IgD-negative memory B cell (primary cell): ENCODE results near the gene TEKTIP1. TPM values are rescaled to one million over a fixed set of nuclear protein-coding genes. Genes with fewer than 3 reads are reported as not detected.
"Not testable (repeated sequence)": the region's sequence is repeated elsewhere in the genome, so short reads cannot be mapped to it uniquely, and the experiment has no call there.

Source experiments
- H3K27ac Mint-ChIP-seq, 3 donors: one replicate each; pipeline ENCODE4 v1.8.0; 2020 to 2022; ENCODE audit warnings: mild to moderate bottlenecking in 3 of 3, mixed read lengths in 3 of 3, moderate library complexity in 1 of 3
- H3K27me3 Mint-ChIP-seq: one replicate; pipeline ENCODE4 v1.8.0; 2021; ENCODE audit warnings: mixed read lengths
- H3K36me3 Mint-ChIP-seq: one replicate; pipeline ENCODE4 v1.8.0; 2020; ENCODE audit warnings: mild to moderate bottlenecking, mixed read lengths
- H3K4me1 Mint-ChIP-seq, 3 donors: one replicate each; pipeline ENCODE4 v1.8.0; 2020 to 2022; ENCODE audit warnings: mixed read lengths in 3 of 3, mild to moderate bottlenecking in 1 of 3
- H3K4me3 Mint-ChIP-seq, 4 donors: one replicate each; pipeline ENCODE4 v1.8.0; 2020 to 2022; ENCODE audit warnings: mild to moderate bottlenecking in 4 of 4, mixed read lengths in 4 of 4, moderate library complexity in 3 of 4
- H3K9me3 Mint-ChIP-seq, 3 donors: one replicate each; pipeline ENCODE4 v1.8.0; 2020 to 2021; ENCODE audit warnings: mixed read lengths in 3 of 3, mild to moderate bottlenecking in 1 of 3
- polyA plus RNA-seq: library from polyadenylated mRNA; unstranded; fragments of 300-500 nt; fragmentation: Illumina TruSeq; gene quantifications from one replicate; pipeline ENCODE4 v1.2.3, GENCODE V29; 2021

The TEKTIP1 gene
- polyA plus RNA-seq, 1 donor from 2014 or later: not detected

DNA sequence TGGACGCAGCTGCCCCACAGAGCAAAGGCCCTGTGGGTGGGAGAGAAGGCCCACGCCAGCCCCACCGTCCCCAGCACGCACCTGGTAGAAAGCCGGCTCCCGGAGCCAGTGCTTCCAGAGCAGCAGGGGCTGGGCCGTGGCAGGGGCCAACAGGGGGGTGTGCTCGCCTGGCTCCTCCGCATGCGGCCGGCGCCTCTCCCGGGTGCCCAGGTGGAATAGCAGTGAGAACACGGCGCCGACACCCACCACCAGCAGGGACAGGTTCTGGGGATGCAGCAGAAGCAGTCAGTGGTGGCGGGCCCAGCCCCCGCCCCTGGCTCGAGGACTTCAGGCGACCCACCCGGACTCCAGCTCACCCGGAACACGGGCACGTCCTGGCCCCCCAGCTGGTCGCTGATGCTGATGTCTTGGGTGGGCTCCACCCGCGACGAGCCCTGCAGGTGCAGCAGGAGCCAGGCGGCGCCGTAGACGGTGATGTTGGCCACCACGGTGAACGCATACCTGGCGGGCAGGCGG is 8.9 kb downstream of the TEKTIP1 start:
- peaks cover 2% of the 10 kb centered on the region for H3K36me3 Mint-ChIP-seq
- H3K27me3 Mint-ChIP-seq: no peaks in the 10 kb centered on the region
- no peaks in the 10 kb centered on the region for H3K9me3 Mint-ChIP-seq
- H3K27ac Mint-ChIP-seq: no peak overlapping the region
- peaks cover 4 to 17% (median 15%) of the 10 kb centered on the region in 3 donors for H3K4me1 Mint-ChIP-seq
- no peak overlapping the region for H3K4me3 Mint-ChIP-seq

DNA sequence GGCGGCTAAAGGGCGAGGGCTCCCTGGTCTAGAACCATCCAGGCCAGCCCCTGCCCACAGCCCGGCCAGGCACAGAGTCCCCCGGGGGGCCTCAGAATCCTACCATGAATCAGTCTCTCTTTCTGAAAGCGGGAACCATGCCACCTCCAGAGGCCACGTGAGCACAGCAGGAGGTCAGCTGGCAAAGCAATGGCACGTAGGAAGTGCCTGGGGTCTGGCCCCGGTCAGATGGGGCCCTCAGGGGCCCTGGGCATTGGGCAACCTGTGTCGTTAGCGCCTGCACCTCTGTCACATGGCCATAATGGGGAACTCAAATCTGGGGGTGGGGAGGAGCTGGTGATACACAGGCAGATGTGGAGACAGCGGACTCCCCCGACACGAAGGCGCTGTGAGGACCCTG is 9.6 kb downstream of the TEKTIP1 start:
- Mint-ChIP-seq H3K27me3 (no peaks in the 10 kb centered on the region), H3K4me1 (peaks cover 9 to 21% (median 20%) of the 10 kb centered on the region in 3 donors), H3K27ac (peak overlapping the region in 1 of 3 donors; percentile 67), H3K4me3 (no peak overlapping the region), H3K9me3 (no peaks in the 10 kb centered on the region), H3K36me3 (peaks cover 2% of the 10 kb centered on the region)

DNA sequence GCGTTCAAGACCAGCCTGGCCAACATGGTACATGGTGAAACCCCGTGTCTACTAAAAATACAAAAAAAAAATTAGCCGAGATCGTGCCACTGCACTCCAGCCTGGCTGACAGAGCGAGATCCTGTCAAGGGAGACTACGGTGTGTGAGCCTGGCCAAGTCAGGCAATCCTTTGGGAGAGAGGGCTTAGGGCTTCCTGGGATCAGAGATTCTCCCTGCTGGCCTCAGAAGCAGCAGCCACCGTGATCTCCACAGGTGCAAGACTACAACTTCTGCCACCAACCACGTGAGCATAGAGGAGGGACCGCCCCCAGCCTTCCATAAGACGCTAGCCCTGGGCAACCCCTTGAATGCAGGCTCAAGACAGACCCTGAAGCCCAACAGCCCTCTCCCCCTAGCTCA is 10.8 kb downstream of the TEKTIP1 start:
- no peak overlapping the region for H3K4me3 Mint-ChIP-seq
- no peaks in the 10 kb centered on the region for H3K27me3 Mint-ChIP-seq
- peaks cover 2% of the 10 kb centered on the region for H3K36me3 Mint-ChIP-seq
- H3K27ac Mint-ChIP-seq: no peak overlapping the region
- no peaks in the 10 kb centered on the region for H3K9me3 Mint-ChIP-seq
- H3K4me1 Mint-ChIP-seq: peaks cover 14 to 28% (median 26%) of the 10 kb centered on the region in 3 donors

DNA sequence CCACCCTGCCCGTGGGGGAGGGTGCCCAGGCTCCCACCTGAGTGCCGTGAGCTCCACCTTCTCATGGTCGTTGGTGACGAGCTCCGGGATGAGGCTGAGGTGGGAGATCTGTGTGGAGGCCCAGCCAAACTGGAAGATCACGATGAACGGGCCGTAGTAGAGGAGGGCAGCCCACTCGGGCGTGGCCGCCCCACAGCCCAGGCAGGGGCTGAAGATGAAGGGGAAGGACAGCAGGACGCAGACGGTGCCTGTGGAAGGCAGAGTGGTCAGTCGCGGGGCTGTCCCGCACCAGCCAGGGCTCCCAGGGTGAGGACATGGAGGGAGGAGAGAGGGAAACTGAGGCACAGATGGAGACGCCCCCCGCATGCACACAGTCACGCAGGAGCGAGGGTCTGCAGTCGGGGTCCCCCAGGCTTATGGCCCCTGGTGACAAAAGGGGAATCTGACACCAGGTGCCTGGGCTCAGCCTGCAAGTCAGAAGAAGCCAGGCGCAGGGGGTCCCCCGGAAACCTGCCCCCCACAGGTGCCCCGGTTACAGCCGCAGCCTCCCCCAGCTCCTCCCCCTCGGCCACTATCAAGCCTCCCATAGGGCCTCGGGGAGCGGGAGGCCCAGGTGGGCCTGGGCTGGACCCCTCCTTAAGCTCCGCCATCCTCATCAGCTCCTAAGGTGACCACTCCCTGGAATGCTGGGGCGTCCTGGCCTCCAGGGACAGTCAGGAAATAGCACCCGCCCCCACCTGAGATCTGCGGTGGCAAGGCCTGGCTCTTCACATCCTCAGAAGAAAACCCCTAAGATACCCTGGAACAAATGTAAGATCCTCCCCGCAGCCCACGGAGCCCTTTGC is 12.2 kb downstream of the TEKTIP1 start:
- Mint-ChIP-seq H3K9me3 (no peaks in the 10 kb centered on the region), H3K27ac (peak overlapping the region in 2 of 3 donors; percentile 88 to 91), H3K4me1 (peaks cover 22 to 30% (median 27%) of the 10 kb centered on the region in 3 donors), H3K36me3 (peaks cover 2% of the 10 kb centered on the region), H3K4me3 (peak overlapping the region in 2 of 4 donors; percentile 68 to 72), H3K27me3 (no peaks in the 10 kb centered on the region)

DNA sequence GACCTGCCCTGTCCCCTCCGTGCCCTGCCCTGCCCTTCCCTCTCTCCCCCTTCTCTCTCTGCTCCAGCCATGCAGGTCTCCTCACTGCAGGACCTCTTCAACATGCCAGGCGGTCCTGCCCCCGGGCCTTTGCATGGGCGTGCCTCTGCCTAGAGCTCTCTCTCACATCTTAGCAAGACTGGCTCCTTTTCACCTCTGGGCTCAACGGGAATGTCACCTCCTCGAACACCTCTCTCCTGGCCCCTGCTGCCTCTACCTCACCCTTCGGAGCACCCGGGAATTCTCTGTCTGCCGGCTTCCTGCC is 12.8 kb downstream of the TEKTIP1 start:
- Mint-ChIP-seq H3K27me3 (no peaks in the 10 kb centered on the region), H3K4me3 (peak overlapping the region in 3 of 4 donors; percentile 54 to 72 (median 68)), H3K9me3 (no peaks in the 10 kb centered on the region), H3K36me3 (peaks cover 2% of the 10 kb centered on the region), H3K27ac (peak overlapping the region in 2 of 3 donors; percentile 88 to 91), H3K4me1 (peaks cover 23 to 35% (median 32%) of the 10 kb centered on the region in 3 donors)

DNA sequence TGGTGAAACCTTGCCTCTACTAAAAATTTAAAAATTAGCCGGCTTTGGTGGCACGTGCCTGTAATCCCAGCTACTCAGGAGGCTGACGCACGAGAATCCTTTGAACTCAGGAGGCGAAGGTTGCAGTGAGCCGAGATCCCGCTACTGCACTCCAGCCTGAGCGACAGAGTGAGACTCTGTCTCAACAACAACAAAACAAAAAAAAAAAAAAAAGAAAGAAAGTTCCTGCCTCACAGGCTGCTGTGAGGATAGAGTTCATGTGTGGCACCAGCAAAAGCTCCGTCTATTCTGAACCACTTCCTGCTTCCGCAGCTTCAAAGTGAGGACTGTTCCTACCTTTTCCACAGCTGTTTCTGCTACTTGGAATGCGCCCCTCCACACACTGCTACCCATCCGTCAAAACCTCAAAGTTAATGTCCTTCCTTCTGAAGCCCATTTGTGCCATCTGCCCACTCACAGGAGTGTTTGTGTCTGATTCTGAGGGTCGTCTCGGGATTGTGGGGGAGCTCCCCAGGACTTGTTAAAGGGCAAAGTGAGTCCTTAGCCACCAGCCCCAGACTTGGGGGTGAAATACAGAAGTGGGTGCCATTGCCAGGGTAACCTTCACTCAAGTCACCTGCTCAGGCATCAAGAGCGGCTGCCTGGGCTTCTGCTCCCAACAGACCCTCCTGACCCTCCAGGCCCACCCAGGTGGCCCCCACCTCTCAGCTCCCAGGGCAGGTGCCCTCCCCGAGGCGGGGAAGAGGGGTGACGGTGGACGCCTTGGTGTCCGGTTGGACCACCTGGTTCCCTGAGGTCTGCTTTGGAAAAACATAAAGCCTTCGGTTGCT is 15.5 kb downstream of the TEKTIP1 start:
- no peaks in the 10 kb centered on the region for H3K27me3 Mint-ChIP-seq
- peak overlapping the region; percentile 71 to 98 (median 88) for H3K4me3 Mint-ChIP-seq
- peaks cover 2% of the 10 kb centered on the region for H3K36me3 Mint-ChIP-seq
- peaks cover 28 to 40% (median 38%) of the 10 kb centered on the region in 3 donors for H3K4me1 Mint-ChIP-seq
- H3K9me3 Mint-ChIP-seq: no peaks in the 10 kb centered on the region
- peak overlapping the region; percentile 91 to 95 (median 93) for H3K27ac Mint-ChIP-seq

DNA sequence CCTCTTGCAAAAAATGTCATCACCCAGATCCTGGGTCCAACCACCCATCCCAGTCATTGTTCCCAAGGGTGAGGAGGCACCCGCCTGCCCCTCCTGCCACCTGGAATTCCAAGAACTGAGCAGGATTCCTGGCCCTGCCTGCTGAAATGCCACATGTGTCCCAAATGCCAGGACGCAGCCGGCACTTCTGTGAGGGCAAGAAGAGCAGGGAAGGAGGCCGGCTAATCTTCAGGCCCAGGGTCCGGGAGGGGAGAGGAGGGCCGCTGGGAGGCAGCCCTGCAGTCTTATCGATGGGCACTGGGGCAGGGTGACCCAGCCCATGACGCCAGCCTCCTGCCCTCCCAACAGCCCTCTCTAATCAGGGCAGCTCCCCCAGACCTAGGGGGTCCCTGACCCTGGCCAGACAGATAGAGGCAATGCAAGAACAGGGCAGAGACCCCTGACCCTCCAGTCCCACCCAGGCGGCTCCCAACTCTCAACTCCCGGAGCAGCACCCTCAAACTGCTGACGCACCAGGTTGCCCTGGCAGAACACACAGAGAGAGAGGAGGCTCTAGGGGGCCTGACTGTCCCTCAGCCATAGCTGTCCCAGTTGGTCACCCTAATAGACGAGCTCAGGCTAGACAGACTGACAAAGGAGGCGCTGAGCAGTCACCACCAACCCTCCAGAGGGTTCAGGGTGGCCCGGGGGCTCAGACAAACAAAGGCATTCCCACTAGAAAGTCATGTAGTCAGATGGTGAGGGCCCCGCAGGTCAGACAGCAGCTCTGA is 16.9 kb downstream of the TEKTIP1 start:
- Mint-ChIP-seq H3K9me3 (no peaks in the 10 kb centered on the region), H3K36me3 (peaks cover under 1% of the 10 kb centered on the region), H3K4me3 (peak overlapping the region; percentile 86 to 98 (median 93)), H3K4me1 (peaks cover 28 to 40% (median 39%) of the 10 kb centered on the region in 3 donors), H3K27ac (peak overlapping the region; percentile 53 to 94 (median 91)), H3K27me3 (no peaks in the 10 kb centered on the region)

DNA sequence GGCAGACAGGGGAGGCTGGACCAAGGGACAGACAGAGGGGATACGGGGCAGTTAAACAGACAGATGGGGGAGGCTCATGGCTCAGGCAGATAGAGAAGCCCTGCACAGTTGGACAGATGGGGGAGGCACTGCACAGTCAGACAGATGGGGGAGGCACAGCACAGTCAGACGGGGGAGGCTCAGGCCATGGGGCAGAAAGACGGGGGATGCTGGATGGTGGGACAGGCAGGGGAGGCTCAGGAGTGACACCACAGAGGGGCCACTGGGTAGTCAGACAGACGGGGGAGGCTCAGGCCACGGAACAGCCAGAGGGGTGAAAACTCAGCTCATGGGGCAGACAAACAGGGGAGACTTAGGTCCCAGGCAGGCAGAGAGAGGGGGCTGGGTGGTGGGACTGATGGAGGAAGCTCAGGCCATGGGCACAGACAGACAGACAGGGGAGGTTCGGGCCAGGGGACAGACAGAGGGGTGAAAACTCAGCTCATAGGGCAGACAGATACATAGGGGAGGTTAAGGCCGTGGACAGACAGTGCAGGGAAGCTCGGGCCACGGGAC is 17.5 kb downstream of the TEKTIP1 start:
- no peaks in the 10 kb centered on the region for H3K27me3 Mint-ChIP-seq
- H3K36me3 Mint-ChIP-seq: no peaks in the 10 kb centered on the region
- peak overlapping the region; percentile 89 to 94 (median 91) for H3K27ac Mint-ChIP-seq
- H3K4me3 Mint-ChIP-seq: peak overlapping the region; percentile 86 to 98 (median 93)
- H3K4me1 Mint-ChIP-seq: peaks cover 28 to 40% (median 38%) of the 10 kb centered on the region in 3 donors
- no peaks in the 10 kb centered on the region for H3K9me3 Mint-ChIP-seq

DNA sequence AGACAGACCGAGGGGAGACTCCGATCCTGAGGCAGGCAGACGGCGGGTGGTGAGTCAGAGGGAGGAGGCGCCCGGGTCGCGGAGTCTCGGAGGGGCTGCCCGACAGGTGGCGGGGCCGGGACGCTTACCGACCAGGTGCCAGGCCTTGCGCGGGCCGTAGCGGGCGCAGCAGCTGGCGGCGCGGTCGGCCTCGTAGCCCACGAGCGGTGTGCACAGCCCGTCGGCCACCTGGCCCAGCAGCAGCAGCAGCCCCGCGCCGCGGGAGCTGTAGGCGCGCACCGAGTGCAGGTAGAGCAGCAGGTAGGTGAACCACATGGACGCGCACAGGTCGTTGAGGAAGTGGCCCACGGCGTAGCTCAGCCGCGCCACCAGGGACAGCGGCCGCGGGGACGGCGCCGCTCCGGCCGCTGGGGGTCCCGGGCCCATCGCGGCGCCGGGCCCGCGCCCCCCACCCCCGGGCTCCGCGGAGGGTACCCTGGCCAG is 18.0 kb downstream of the TEKTIP1 start:
- H3K27me3 Mint-ChIP-seq: no peaks in the 10 kb centered on the region
- H3K4me1 Mint-ChIP-seq: peaks cover 28 to 38% (median 34%) of the 10 kb centered on the region in 3 donors
- peak overlapping the region; percentile 86 to 98 (median 93) for H3K4me3 Mint-ChIP-seq
- no peaks in the 10 kb centered on the region for H3K9me3 Mint-ChIP-seq
- H3K27ac Mint-ChIP-seq: peak overlapping the region; percentile 89 to 94 (median 91)
- no peaks in the 10 kb centered on the region for H3K36me3 Mint-ChIP-seq

DNA sequence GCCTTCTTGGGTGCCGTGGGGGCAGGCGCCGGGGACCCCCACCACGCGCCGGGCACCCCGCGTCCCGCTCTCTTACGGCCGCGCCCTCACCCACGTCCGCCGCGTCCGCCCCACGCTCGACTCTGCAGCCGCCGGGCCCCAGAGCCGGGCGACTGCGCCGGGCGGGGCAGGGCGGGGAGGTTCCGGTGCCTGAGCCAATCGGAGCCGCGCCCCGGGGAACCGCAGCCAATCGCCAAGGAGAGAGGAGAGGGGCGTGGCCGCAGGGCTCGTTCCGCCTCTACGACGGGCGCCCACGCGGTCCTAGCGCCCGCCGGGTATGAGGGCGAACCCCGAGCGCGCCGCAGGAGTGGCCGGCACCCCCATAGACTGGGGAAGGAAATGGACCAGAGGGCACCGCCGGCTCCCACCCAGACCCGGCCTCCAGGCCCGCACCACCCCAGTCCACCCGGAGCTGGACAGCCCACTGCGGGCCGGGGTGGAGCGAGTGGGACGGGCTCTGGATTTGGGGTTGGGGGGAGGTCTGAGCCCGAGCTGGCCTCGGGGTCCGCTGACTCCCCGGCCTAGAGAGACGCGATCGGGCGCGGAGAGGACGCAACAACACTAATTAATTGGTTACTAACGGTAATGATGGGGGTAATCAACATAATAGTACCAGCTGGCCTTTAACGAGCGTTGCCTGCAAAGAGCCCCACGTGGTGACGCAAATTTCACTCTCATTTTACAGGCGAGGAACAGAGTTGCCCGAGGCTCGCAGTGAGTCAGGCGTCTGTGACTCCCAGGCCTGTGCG is 18.7 kb downstream of the TEKTIP1 start, which contains the start of gene MFSD12:
MFSD12 (minus strand) TSS at position 126 of the 788 bp plus-strand sequence. CDS start 183 bp downstream, outside the sequence.
- peaks cover 26 to 35% (median 32%) of the 10 kb centered on the region in 3 donors for H3K4me1 Mint-ChIP-seq
- peak within 1 kb of the TSS; percentile 89 to 94 (median 91) for H3K27ac Mint-ChIP-seq
- H3K9me3 Mint-ChIP-seq: no peaks in the 10 kb centered on the region
- H3K36me3 Mint-ChIP-seq: no peaks in the 10 kb centered on the region
- peak within 1 kb of the TSS; percentile 86 to 98 (median 93) for H3K4me3 Mint-ChIP-seq
- H3K27me3 Mint-ChIP-seq: no peaks in the 10 kb centered on the region

DNA sequence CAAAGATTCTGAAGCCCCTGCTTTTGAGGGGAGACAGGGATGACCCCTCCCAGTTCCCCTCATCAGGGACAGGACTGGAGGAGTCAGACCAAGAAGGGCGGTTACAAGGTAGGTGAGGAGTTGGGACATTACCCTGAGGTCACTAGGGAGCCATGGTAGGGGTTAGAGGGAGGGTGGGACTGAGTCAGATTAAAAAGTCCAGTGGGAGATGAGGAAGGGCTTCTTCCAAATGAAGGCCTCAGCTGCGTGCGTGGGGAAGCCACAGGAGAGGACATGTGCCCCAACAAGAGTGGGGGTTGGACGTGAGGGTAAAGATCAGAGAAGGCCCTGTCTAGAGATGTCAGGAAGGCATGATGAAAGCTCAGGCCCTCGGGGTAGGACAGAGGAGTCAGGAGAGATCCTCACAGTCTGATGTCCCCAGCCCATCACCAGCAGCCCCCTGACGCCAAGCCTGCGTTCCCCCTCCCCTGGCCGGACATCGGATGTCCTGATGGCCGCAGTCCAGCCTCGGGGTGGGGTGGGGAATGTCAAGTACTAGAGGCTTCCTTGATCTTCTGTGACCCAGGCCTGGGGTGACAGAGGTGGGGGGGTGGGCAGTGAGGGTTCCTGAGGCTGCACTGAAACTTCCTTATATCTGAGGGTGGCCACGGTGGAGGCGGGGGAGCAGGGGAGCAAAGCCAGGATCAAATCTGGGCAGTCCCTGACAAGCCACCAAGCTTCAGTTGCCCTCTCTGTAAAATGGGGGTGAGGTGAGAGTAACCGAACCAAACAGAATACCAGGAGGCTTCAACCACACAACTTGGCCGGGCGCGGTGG is 24.9 kb downstream of the TEKTIP1 start:
- H3K36me3 Mint-ChIP-seq: no peaks in the 10 kb centered on the region
- peak overlapping the region in 1 of 3 donors; percentile 62 for H3K27ac Mint-ChIP-seq
- H3K9me3 Mint-ChIP-seq: no peaks in the 10 kb centered on the region
- H3K4me3 Mint-ChIP-seq: no peak overlapping the region
- no peaks in the 10 kb centered on the region for H3K27me3 Mint-ChIP-seq
- peaks cover 0 to 1% (median 0%) of the 10 kb centered on the region in 3 donors for H3K4me1 Mint-ChIP-seq

DNA sequence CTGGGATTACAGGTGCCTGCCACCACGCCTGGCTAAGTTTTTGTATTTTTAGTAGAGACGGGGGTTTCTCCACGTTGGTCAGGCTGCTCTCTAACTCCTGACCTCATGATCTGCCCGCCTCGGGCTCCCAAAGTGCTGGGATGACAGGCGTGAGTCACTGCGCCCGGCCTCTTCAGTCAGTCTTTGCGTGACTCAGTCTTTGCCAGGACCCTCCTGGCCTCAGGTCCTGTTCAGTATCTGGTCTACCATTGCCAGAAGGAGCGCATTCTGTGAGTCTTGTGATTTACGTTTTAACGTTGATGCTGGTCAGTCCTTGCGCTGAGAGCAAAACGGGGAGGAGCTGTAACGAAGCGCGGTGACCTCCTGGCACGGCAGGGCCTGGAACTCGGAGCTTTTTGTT is 26.2 kb downstream of the TEKTIP1 start:
- peak overlapping the region in 1 of 4 donors; percentile 38 for H3K4me3 Mint-ChIP-seq

DNA sequence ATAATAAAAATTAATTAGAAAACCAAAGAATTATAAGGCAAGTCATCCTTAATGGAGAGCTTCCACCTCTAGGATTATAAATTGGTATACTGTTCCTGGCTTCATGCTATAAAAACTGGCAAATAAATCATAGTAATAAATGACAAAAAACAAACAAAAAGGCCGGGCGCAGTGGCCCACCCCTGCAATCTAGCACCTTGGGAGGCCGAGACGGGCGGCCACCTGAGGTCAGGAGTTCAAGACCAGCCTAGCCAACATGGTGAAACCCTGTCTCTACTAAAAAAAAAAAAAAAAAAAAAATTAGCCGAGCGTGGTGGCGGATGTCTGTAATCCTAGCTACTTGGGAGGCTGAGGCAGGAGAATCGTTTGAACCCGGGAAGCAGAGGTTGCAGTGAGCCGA is 31.1 kb downstream of the TEKTIP1 start:
- not testable (repeated sequence) for H3K9me3 Mint-ChIP-seq, H3K27ac Mint-ChIP-seq, H3K4me3 Mint-ChIP-seq, H3K4me1 Mint-ChIP-seq, H3K27me3 Mint-ChIP-seq, H3K36me3 Mint-ChIP-seq

More for the DNA sequence above, 26.2 kb downstream of the TEKTIP1 start:
- Mint-ChIP-seq H3K27me3 (no peaks in the 10 kb centered on the region), H3K4me1 (peaks cover 0 to 1% (median 0%) of the 10 kb centered on the region in 3 donors), H3K27ac (no peak overlapping the region), H3K9me3 (no peaks in the 10 kb centered on the region), H3K36me3 (no peaks in the 10 kb centered on the region)
